ENCODE data around the gene AARSD1.
"Not testable (repeated sequence)": the region's sequence is repeated elsewhere in the genome, so short reads cannot be mapped to it uniquely, and the experiment has no call there.

The AARSD1 gene

DNA sequence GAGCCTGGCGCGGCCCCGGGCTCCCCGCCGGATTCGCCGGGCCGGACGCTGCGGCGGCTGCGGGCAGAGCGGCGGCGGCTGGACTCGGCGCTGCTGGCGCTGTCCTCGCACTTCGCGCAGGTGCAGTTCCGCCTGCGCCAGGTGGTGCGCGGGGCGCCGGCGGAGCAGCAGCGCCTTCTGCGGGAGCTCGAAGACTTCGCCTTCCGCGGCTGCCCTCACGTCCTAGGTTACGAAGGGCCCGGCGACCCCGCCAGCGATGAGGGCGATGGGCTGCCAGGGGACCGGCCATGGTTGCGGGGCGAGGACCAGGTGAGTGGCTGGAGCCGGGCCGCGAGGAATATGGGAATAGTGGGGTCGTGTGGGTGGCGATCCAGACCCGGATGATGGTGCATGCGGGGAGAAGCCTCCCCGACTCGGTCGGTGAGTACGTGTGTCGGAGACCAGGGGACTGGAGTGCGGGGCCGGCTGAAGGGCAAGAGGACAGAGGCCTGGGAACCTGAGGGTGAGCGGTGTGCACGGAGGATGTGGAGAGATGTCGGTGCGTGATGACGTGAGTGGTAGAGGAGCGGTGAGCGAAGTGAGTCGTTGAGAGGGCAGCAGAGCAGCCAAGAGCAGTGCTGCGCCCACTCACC is 16.6 kb upstream of the AARSD1 start:
- peak; percentile 24 for DNase-seq

DNA sequence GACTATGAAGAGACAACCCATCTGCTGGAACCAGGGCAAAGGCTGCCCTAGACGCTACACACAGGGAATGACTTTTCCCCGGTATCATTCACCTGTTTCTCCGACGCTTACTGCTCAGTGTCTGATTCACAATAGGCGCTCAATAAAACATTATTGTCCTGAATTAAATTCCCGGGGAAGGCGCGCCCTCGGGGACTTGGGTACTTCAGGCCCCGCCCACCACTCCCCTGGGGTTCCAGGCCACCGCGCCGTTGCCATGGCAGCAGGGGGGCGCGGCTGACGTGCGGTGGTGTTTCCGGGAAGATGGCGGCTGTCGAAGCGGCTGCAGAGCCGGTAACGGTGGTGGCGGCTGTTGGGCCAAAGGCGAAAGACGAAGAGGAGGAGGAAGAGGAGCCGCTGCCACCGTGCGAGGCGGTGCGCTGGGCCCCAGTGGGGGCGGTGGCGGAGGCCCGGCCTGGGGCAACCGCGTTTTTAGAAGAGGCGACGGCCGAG is 16.1 kb upstream of the AARSD1 start, which contains the start of gene RUNDC1:
RUNDC1 (plus strand) TSS at position 292 of the 492 bp plus-strand sequence; CDS start at position 304, 12 bp downstream.
- peak; percentile 77 for DNase-seq

DNA sequence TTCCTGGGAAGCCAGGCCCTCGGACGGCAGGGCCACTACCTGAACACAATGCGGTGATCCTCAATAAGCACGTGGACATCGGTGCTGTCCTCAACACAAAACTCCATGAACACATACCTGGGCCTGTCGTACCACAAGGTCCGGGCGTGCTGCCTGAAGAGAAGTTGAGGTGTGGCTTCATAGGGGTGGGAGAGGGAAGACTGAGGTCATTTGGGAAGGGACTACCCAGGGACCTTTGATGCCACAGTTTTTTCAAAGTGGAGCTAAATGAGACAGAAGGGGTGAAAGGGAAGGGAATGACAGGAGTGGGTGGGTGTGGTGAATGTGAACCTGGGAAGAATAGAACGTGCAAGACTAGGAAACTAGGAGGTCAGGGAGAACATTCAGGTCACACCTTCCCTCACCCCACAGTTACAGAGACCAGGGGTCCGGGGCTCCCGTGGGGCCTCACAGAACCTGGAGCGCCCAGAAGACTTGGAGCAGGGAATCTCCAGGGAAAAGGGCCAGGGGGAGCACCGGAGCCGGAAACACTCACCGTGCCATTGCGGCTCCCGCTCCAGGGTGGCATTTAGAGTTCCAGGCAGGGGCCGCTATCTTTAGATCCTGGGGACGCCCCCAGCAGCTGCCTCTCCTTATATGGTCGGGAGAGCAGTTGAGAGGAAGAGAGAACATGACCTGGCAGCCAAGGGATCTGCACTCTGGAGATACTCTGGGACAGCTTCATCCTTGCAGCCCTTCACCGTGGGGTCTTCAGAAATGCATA is 15.4 kb upstream of the AARSD1 start, which contains the start of gene PTGES3L:
PTGES3L (minus strand) TSS at position 570 of the 763 bp plus-strand sequence; CDS start at position 543, 27 bp downstream.
- DNase-seq: peak; percentile 50

DNA sequence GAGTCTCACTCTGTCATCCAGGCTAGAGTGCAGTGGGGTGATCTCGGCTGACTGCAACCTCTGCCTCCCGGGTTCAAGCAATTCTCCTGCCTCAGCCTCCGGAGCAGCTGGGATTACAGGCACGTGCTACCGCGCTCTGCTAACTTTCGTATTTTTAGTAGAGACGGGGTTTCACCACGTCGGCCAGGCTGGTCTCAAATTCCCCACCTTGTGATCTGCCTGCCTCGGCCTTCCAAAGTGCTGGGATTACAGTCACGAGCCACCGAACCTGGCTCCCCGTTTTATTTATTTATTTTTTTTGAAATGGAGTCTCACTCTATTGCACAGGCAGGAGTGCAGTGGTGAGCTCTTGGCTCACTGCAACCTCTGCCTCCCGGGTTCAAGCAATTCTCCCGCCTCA is 11.4 kb upstream of the AARSD1 start:
- not testable (repeated sequence) for DNase-seq

DNA sequence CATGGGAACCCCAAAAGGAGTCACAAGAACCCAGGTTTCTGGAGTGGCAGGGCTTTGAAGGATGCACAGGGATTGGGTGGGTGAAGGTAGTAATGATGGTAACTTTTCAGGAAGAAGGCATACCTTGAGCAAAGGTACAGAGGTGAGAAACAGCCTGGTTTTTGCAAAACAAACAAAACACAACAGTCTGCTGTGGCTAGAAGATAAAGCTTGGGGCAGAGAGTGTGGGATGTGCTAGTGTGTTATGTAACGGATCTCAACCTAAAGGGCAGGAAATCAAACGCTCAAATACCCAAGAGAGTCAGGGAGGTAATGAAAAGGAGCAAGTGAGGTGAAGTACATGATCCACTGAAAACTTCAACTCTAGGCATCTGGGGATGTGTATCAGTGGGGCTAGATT is 11.0 kb upstream of the AARSD1 start:
- DNase-seq: no peak

DNA sequence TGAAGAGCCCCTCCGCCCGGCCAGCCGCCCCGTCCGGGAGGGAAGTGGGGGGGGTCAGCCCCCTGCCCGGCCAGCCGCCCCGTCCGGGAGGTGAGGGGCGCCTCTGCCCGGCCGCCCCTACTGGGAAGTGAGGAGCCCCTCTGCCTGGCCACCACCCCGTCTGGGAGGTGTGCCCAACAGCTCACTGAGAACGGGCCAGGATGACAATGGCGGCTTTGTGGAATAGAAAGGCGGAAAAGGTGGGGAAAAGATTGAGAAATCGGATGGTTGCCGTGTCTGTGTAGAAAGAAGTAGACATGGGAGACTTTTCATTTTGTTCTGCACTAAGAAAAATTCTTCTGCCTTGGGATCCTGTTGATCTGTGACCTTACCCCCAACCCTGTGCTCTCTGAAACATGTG is 9.1 kb upstream of the AARSD1 start:
- not testable (repeated sequence) for DNase-seq

DNA sequence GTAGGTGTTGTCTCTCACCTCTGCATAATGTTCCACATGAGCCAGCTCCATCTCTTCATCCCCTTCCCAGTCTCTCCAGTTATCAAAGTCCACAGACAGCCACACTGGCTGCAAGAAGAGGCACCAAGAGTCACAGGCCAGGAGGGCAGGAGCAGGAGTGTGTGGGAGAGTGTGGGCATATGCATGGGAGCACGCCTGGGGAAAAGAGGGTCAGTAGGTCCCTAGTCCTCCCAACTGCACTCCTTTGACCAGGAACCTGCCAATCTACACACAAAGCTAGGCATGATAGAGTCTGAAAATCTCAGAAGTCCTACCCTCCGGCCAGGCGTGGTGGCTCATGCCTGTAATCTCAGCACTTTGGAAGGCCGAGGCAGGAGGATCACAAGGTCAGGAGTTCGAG is 7.3 kb upstream of the AARSD1 start:
- no peak for DNase-seq

DNA sequence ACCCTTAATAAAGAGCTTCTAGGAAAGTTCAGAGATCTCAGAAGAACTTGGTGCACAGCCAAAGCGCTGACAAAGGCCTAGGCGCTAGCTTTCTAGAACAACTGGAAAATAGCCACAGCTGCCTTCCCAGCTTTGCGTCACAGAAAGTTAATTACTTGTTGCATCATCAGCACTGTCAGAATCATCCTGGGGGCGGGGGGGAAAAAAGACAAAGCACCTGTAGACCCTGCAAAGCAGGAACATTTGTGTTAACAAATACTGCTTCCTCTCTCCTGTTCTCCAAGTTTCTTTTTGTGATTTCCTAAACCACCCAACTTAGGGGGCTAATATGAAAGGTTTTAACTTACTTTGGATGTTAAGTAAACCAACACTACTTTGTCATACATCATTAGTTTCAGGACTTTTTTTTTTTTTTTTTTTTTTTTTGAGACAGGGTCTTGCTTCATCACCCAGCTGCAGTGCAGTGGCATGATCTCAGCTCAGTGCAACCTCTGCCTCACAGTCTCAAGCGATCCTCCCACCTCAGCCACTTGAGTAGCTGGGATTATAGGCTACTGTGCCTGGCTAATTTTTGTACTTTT is 4.8 kb upstream of the AARSD1 start:
- no peak for DNase-seq

DNA sequence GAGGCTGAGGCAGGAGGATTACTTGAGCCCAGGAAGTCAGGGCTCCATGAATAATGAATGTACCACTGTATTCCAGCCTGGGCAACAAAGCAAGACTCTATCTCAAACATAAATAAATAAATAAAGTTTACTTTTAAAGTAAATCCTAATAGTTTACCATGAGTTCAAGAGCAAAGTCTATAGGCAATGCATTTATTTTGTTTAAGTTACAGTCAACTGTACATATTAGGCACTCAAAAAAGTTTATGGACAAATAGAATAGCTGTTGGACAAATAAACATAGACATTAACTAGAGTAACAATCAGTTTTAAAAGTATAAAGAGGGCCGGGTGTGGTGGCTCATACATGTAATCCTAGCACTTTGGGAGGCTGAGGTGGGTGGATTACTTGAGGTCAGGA is 3.7 kb upstream of the AARSD1 start:
- DNase-seq: no peak

DNA sequence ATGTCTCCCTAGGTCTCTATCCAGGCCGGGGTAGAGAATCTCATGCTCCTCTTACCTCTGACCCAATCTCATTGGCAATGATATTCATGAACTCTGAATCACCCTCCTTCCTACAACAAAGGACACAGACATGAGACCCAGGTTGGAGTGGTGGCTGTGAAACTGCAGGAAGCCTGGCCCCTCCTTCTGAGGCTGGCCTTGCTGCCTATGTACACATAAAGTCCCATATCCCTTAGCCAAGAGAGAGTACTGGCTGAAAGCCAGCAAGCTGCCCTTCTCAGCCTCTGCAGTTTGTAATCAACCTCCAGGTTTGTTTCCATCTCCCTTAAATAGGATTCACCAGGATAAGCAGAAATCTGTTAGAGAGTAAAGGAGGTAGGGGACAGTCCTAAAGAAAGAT is 10.6 kb downstream of the AARSD1 start:
- no peak for DNase-seq

DNA sequence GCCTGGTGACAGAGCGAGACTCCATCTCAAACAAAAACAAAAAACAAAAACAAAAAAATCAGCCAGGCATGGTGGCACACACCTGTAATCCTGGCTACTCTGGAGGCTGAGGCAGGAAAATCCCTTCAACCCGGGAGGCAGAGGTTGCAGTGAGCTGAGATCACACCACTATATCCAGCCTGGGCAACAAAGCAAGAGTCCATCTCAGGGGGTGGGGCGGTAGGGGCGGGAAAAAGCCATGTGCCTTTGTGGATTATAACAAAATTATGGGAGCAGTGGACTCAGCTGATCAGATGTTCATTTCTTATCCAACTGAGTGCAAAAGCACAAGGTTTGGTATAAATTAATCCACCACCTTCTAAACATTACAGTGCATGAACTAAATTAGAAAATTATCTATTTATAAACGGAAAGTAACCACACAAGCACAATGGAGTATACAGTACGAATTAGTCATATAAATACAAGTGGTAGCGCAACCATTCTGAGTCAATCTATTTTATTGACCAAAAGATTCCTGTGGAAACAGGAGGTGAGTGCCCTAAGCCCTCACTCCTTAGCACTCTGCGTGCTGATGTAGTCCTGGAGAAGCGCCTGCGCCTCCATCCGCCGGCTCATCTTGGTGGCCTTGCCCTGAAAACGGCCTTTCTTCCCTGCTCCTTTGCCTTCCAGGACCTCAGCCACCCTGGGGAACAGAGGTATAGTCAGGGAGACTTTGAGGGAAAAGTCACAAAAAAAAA is 14.0 kb downstream of the AARSD1 start:
- no peak for DNase-seq

DNA sequence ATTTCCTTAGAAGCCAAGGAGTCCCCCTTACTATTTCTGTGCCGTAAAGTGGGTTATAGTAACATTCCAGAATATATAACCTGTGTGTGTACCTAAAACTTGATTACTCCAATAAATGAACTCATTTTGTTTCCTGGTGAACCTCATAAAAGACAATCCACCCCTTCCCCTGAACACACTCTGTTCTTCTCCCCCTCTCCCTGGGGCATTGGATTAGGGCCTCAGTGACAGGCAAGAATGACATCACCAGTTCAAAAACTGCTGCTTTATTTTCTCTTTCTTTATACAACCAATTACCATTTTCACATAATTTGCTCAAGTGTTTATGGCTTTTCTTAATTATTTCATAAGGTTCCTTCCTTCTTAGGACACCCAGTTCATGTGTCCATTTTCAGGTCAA is 17.4 kb downstream of the AARSD1 start:
- no peak for DNase-seq

DNA sequence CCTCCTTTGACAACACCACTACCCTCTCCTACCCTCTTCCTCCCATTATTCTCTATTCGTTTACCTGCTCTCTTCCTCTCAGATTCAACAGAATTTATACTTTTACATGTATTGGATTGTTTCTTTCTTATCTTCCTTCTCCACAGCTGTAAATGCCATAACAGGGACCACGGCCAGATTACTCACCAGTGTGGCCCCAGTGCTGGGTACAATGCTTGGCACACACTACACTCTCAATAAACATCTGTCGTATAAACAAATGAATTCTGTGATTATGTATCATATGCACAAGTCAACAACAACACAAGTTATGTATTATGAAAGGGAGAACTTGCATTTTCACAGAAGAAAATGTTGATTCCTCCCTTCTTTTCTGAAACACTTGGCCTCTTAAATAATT is 20.0 kb downstream of the AARSD1 start:
- no peak for DNase-seq

DNA sequence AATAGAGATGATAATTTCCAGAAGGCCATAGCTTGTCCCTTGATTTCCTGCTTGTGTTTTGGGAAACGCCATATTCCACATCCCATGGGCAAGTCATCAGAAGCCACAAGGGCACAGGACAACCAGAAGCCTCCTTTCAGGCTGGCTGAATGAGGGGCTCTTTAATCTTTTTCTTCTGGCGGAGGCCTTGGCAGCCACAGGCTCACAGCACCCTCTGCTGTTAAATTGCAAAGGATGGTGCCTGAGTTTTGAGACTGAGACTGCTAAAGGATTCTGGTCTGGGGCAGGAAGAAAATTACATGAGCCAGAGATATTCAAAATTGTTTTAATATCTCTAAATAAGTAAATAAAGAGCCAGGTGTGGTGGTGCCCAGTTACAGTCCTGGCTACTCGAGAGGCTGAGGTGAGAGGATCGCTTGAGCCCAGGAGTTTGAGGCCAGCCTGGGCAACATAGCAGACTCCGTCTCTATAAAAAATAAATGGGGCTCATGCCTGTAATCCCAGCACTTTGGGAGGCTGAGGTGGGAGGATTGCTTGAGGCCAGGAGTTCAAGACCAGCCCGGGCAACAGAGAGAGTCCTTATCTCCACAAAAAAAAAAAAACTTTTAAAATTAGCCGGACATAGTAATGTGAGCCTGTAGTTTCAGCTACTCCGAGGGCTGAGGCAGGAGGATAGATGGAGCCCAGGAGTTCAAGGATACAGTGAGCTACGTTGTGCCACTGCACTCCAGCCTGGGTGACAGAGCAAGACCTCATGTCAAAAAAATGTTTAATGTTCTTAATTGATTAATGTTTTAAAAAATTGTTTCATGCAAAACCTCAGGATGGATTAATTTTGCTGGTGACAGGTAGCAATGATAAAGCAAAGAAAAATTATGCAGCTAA is 26.3 kb downstream of the AARSD1 start:
- peak; percentile 39 for DNase-seq

DNA sequence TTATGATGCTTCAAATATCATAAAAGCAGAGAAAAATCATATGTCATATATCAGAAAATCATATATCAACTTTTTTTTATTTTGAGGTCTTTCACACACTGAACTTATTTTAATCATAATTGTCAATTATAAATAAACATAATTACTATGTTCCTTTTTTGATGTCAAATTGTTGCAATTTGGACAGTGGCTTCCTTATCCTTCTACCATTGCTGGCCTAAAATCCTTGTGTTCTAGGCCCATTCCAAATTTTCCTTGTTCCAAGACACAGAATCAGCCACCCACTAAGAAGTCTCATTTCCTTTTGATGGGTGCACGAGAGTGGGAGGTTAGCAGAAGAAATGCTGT is 34.8 kb downstream of the AARSD1 start:
- no peak for DNase-seq

DNA sequence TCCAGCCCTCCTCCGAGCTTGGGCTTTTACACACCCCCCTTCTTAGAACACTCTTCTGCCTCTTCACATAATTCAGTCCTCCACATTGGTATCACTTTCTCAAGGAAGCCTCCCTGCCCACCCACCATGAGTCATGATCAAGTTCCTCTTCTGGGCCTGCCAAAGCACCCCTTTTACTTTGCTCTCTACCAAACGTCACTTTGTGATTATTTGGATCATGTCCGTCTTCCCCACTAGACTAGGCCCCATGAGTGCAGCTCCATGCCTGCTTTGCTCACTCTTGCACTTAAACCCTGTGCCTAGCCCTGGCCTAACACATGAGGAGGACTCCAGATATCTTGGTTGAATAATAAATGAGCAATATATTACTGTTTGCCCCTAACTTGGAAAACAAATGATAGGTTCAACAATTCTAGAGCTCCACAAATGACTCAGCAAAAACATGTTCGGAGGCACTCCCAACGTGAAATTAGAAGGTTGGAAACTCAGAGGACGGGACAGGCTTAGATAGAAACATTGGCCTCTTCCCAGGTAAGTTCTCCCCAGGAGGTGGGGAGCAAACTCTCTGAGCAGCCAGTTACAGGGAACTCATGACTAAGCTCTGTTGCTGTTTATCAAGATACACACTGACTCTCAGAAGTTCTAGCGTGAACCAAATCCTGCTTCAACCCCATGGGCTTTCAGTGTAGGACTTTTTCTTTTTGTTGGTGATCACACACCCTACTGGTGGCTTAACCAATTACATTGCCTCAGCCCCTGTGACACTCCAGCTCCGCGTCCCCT is 35.3 kb downstream of the AARSD1 start:
- DNase-seq: peak; percentile 36

DNA sequence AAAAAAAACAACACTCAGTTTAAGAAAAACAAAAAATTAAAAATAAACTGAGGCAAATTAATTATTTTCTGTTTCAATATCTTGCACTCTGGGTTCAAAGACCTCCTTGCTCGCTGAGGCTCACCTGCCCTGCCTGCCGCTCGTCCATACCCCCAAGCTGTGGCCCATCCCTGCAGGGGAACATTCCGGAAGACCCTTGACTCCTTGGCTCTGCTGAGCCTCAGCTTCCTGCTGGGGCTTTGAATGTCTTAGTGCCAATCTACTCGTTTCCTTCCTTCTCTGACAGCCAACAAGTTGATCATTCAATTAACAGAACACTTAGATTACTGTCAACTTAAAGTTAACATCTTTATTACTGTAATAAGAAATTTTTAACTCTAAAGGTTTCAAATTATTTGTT is 39.4 kb downstream of the AARSD1 start:
- no peak for DNase-seq

DNA sequence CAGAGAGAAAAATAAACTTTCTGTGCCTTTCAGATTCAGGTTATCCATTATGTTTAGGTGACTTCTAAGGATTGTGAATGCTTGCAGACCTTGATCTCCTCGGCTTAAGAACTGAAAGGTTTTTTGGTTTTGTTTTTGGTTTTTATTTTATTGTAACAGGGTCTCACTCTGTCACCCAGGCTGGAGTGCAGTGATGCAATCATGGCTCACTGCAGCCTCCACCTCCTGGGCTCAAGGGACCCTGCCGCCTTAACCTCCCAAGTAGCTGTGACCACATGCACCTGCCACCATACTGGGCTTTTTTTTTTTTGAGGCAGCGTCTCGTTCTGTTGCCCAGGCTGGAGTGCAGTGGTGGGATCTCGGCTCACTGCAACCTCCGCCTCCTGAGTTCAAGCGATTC is 40.8 kb downstream of the AARSD1 start:
- not testable (repeated sequence) for DNase-seq

DNA sequence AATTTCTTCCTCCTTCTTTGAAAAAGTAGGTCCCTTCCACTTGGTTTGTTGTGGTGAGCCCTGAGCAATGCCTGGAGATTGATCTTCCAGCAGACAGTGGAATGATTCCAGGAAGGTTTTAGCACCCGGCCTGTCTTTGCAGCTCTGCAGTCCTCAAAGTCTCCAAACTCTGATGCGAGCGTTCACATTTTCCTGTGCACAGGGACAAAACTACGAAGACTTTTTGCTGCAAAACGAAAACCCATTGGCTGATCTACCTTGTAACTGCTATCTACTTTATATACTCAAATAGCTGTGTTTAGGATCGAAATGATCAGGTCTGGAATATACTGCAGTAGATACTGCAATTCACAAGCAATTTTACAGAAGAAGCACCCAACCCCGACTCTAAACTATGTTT is 42.0 kb downstream of the AARSD1 start:
- no peak for DNase-seq

DNA sequence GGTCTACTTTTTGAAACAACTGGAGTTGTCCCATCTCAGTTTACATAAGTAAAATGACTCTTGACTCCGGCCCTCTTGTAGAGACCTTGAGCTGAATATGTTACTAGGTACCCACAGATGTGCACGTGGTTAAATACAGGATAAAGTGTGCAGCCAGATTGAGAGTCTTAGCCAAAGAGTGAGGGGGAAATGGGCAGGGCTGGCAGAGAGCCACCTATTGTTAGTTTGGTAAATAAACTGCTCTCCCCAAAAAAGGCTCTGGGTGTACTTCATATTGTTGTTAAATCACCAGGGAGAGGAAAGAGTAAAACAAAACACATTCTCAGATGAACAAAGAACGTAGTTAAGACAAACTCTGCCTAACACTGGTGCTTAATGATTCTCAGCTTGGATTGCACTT is 43.3 kb downstream of the AARSD1 start:
- peak; percentile 93 for DNase-seq
